Mononuclear cell (primary cell): ENCODE data around the gene RUNX3. TPM values are rescaled to one million over a fixed set of nuclear protein-coding genes. Genes with fewer than 3 reads are reported as not detected.
A peak's percentile ranks its signal among the peaks of the same experiment; 100 is the strongest.

Experiments used
- H3K27me3 ChIP-seq: 2 replicates; pipeline ENCODE4 v1.6.0; 2011; ENCODE audit warnings: low read length, control low read depth; ENCODE audit not compliant: insufficient read depth
- H3K4me1 ChIP-seq: 2 replicates; pipeline ENCODE4 v1.5.1; 2011; ENCODE audit warnings: mild to moderate bottlenecking, low read length, control low read depth; ENCODE audit not compliant: insufficient read depth
- H3K4me3 ChIP-seq: 2 replicates; pipeline ENCODE4 v1.5.1; 2011; ENCODE audit warnings: mild to moderate bottlenecking, low read length, moderate library complexity
- H3K9me3 ChIP-seq: 2 replicates; pipeline ENCODE4 v1.5.1; 2011; ENCODE audit warnings: low read depth, mild to moderate bottlenecking, control low read depth, low read length
- total RNA-seq: library from RNA; depleted of rRNA; stranded (reverse); fragments of >200 nt; gene quantifications from one replicate; pipeline ENCODE4 v1.2.3, GENCODE V29; 2012

The RUNX3 gene
- total RNA-seq, 1 donor: 76.4 TPM

DNA sequence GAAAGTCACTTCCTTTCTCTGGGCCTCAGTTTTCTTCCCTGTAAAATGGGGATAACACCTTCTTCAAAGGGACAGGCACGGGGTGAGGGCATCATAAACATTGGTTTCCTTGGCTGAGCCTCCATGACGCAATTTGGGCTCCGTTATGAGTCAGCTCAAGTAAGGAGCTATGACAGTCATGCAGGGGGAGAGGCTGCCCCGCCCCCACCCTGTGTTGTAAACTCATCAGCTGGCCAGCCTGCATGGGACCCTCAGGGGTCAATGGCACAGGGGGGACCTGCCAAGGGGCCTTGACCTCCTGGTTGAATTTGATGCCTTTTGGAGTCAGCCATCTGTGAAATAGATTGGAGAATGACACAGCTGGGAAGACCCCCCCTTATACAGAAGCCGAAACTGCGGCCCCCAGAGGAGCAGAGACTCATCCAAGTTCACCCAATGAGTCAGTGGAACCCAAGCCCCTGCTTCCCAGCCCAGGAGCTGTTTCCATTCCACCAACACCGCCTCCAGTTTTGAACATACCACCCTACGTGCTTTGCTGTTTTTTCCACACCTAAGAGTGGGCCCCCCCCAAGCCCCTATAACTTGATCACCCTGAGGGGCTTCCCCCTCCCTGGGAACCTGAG, 36.8 kb upstream of the RUNX3 start:
- peaks cover 45% of the 10 kb centered on the region for H3K4me1 ChIP-seq
- H3K27me3 ChIP-seq: no peaks in the 10 kb centered on the region
- no peak overlapping the region for H3K4me3 ChIP-seq
- no peaks in the 10 kb centered on the region for H3K9me3 ChIP-seq

DNA sequence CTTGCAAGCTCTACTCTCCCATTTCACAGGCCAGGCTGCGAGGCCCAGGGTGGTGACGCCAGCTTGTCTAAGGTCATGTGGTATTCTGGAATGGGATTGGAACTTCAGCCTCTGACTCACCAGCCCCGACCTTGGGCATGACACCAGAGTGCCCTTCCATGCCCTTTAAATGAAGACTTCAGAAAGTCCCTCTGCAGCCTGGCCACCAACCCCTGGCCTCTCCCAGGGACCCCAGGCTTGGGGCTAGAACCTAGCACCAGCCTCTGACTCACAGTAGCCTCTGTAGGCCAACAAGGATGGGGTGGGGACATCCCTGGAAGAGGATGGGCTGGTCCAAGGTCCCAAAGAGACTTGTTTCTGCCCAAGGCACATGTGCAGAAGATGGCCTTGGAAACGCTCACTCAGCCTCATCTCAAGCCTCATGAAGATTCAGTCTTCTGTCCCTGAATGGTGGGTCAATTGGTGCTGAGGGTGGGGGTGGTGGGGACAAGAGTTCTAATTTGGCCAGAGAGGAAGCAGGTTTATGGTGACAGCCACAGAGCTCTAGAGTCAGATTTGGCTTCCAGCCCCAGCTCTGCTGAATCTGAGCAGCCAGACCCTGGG, 36.1 kb upstream of the RUNX3 start:
- H3K4me1 ChIP-seq: peaks cover 39% of the 10 kb centered on the region

DNA sequence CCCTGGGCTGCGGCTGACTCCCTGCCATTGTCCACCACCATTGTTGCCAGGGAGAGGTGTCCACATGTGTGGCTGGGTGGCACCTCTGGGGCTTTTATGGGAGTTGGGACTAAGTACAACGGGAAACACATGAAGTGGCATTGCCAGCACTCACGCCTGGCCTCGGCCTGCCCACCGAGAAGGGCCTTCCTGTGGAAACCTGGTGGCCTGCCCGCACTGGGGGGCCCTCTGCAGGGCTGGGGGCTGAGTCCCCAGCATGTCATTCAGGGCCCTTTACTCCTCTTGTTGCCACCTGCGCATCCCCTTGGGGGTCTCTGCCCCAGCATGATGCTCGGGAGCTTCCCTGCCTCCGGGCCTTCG, 35.5 kb upstream of the RUNX3 start:
- Histone ChIP-seq H3K4me1 (peaks cover 38% of the 10 kb centered on the region), H3K4me3 (no peak overlapping the region), H3K9me3 (no peaks in the 10 kb centered on the region), H3K27me3 (no peaks in the 10 kb centered on the region)

More for the DNA sequence above, 36.1 kb upstream of the RUNX3 start:
- no peaks in the 10 kb centered on the region for H3K27me3 ChIP-seq
- no peaks in the 10 kb centered on the region for H3K9me3 ChIP-seq
- H3K4me3 ChIP-seq: no peak overlapping the region

DNA sequence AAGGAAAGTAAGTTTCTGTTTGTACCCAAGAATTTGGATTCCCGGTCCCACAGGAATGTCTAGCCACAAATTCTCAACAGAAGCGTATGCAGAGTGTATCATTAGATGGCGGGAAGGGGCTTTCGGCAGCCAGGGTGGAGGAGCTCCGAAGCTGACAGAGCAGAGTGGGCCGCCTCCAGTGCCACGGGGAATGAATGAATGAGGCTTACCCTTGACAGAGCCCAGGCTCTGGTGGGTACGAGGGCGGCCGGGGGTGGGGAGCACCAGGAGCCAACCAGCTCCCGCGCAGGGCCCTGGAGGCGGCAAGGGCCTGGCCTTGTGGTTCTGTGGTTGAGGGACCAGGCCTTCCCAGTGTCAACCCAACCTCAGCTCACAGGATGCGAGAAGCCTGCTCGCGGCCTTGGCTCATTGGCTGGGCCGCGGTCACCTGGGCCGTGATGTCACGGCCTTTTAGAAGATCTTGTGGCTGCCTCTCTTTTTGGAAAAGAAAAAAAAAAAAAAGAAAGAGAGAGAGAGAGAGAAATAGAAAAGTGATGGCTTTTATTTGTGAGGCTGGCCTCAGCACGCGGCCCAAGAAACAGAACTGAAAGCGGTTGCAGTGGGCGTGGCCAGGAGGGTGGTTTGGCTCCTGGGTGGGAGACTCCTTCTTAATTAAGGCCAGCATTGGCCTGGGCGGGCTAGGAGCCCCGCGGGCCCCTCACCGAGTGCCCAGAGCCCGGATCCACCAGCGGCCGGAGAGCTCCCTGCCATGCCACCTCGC, 34.9 kb upstream of the RUNX3 start:
- H3K27me3 ChIP-seq: no peaks in the 10 kb centered on the region
- H3K4me1 ChIP-seq: peaks cover 38% of the 10 kb centered on the region
- no peaks in the 10 kb centered on the region for H3K9me3 ChIP-seq
- peak overlapping the region; percentile 27 for H3K4me3 ChIP-seq

DNA sequence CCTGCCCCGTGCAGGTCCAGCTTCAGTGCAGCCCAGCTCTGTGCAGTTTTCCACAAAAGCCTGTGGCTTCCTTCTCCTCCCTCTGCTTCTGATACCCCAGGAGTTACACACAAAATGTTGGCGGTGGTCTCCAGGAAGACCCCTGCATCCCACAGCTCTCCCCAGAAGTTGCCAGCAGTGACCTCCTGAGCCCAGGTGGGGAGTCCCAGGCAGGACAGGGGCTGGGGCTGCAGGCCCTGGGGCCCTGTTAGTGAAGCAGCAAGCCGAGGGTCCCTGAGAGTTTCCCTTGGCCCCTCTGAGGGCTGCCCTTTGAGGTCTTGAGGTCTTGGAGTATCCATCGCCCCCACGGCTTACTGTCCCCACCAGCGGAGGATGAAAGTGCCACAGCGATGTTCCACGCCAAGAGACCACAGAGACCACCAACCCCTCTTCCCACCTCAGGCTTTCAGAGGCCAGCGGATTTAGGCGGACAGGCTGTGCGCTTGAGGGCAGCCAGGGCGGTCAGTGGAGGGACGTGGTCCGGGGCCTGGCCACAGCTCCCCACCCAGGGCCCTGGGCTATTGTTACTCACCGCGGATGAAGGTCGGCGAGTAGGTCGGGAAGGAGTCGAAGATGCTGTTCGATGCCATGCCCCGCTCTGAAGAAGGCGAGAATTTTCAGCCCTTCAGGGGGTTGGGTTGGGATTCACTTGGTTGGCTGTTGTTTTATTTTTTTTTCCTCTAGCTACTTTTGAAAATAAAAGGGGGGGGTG, 34.0 kb upstream of the RUNX3 start:
- Histone ChIP-seq H3K9me3 (no peaks in the 10 kb centered on the region), H3K4me3 (peak overlapping the region; percentile 27), H3K27me3 (no peaks in the 10 kb centered on the region), H3K4me1 (peaks cover 38% of the 10 kb centered on the region)

DNA sequence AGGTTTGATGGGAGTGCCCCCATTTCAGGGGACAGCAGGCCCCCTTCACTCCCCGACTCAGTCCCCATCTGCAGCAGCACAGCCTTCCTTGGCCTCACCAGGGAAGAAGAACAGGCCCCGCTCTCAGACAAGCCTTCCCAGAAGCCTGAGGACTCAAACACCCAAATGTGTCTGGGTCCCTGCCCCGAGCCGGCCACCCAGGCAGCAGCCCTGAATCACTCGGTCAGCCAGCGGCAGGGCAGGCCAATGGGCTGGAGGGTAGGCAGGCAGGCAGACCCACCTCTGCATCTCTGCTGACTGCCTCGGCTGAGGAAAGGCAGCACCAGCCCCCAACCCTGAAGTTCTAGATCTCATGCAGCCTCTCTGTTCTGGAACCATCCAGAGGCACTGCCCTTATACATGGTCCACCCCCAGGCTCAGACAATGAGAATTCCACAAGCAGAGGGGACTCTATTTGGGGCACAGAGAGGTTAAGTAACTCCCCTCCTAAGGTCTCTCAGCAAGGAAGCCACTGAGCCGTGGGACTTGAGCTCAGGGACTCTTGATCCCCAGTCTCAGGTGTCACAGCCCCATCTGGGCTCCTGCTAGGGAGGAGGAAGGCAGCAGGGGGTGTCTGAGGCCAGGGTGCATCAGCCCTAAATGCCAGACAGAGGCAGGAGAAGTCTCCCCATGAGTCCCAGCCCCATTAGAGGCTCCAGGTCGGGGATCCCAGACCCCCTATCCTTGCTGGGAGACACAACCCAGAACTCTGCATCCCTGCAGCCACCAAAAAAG, 33.2 kb upstream of the RUNX3 start:
- H3K4me1 ChIP-seq: peaks cover 43% of the 10 kb centered on the region
- H3K27me3 ChIP-seq: no peaks in the 10 kb centered on the region
- no peaks in the 10 kb centered on the region for H3K9me3 ChIP-seq
- peak overlapping the region; percentile 27 for H3K4me3 ChIP-seq

DNA sequence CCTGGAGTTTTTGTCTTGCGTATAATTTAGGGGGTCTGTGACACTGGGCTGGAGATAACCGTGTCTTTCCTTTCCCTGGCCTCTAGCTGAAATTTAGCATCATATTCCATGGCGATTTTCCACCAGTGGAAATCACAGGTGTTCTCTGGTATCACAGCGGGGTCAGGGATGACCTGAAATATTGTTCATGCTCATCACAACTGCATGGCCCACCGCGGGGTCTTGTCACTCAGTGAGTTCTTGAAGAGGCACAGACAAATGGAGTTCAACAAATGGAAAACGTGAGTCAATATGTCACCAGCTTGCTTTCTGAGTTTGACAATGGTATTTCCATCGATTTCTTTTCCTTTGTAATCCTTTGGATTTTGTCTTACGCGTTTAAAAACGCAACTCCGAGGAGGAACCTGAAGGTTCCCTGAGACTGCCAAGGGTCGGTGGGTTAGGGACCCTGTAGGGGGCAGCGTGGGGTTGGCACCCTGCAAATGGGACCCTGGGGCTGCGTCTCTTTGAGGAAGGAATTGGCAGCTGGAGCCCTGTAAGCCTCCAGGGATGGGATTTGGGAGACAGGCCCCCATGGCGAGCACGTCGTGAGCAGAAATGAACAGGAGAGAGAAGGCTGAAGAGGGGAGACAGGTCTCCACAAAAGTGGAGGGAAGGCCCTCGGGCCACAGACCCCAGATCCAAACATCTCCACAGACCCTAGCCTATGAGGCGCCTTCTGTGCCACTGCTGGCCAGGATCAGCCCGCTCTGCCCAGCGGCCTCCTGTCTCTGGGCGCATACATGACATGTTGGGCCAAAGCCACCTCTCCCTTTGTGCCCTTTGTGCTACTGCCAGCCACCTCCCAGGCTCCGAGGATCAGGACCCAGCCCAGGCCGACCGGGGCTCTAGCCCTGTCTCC, 32.1 kb upstream of the RUNX3 start:
- no peaks in the 10 kb centered on the region for H3K27me3 ChIP-seq
- H3K9me3 ChIP-seq: no peaks in the 10 kb centered on the region
- H3K4me3 ChIP-seq: no peak overlapping the region
- peaks cover 53% of the 10 kb centered on the region for H3K4me1 ChIP-seq

DNA sequence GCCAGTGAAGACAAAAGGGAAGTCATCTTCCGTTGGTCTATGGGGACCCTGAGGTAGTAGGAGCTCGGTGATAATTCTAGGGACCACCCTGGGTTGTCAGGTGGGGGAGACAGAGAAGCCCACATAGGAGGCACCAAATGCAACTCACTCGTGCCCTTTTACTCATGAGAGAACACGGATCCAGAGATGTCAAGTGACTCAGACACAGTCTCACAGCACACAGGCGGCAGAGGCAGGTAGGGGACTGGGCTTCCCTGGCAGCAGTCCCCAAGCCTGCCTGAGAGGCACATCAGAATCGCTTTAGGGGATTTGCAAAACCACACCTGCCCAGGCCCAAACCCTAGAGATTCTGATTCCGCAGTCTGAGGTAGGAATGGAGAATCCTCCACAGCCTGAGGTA, 31.3 kb upstream of the RUNX3 start:
- no peak overlapping the region for H3K4me3 ChIP-seq
- H3K4me1 ChIP-seq: peaks cover 53% of the 10 kb centered on the region

DNA sequence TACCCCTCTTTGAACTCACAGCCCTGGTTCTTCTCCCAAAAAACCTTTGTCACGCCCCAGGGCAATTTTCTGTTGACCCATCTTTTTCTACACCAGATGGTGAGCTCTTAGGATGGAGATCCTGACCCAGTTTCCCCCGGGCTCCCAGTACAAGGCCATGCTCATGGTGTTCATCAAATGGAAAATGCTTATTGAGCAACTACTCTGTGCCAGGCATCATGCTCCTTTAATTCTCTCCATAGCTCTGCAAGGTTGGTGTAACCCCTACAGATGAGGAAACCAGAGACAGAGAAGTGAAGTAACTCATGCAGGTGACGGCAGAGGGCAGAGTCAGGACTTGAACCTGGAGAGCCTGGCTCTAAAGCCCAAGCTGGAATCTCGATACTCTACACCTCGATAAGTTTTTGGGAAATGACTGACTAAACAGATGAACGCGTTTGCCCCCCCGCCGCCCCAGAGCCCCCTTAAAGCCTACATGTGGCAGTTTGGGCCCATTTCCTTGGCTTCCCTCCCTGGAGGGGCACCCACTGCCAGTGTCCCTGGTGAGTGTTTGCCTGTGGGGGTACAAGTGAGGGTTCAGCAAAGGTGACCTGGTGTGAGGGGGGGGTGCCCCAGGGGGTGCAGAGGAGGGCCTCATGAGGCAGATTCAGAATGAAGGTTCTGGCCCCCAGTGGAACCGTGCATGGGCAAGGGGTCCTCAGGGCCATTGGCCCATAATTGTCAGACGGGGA, 30.2 kb upstream of the RUNX3 start:
- peaks cover 53% of the 10 kb centered on the region for H3K4me1 ChIP-seq
- no peaks in the 10 kb centered on the region for H3K27me3 ChIP-seq
- H3K4me3 ChIP-seq: no peak overlapping the region
- no peaks in the 10 kb centered on the region for H3K9me3 ChIP-seq

More for the DNA sequence above, 31.3 kb upstream of the RUNX3 start:
- no peaks in the 10 kb centered on the region for H3K9me3 ChIP-seq
- H3K27me3 ChIP-seq: no peaks in the 10 kb centered on the region

DNA sequence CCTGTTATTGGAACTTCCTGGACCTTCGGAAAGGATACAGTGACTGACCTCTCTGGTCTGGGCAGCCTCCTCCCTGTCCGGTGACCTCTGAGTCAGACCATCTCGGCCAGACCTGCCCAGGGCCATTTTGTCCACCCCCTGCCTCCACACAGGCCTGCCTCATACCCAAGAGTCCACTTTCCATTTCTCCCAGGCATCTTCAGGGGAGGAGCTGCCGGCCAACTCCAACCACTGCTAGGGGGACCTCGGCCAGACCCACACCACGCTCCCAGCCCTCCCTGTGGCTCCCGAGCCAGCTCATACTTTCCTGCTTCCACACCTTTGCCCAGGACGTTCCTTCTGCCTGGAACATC, 29.5 kb upstream of the RUNX3 start:
- no peak overlapping the region for H3K4me3 ChIP-seq
- H3K27me3 ChIP-seq: no peaks in the 10 kb centered on the region
- peaks cover 53% of the 10 kb centered on the region for H3K4me1 ChIP-seq
- no peaks in the 10 kb centered on the region for H3K9me3 ChIP-seq

DNA sequence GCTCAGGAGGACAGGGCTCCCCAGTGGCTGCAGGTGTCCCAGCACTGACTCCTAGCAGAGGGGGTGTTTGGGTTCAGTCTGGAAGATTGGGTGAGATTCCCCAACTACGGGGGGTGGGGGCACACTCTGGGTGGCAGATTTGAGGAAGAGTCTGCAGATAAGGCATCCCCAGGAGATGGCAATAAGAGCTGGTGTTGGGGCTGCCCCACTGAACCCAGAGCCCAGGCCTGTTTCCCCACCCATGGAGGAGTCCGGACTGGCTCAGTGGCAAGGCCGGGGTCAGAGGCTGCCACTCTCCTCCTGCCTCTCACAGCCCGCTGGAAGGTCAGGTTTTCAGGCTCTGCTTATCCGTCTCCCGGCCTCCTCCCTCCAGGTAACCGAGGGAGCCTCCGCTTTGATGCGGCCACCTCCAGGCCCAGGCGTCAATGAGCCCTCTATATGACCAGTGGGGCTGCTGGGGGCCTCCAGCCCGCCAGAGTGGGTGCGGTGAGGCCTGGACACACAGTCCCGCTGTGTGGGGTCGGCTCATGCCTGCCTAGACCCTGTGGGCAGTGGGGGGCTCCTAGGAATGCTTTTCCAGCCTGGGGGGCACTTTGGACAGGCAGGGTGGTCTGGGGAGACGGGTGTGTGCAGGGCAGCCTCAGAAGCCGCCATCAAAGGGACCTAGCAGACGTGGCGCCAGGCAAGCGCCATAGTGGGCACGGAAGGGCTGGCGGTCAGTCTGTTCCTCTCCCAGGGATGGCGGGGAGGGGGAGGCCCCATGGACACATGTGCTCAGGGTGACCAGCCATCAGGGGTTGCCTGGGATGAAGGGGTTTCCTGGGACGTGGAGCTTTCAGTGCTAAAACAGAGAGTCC, 28.9 kb upstream of the RUNX3 start:
- no peaks in the 10 kb centered on the region for H3K9me3 ChIP-seq
- H3K4me1 ChIP-seq: peaks cover 53% of the 10 kb centered on the region
- no peaks in the 10 kb centered on the region for H3K27me3 ChIP-seq
- H3K4me3 ChIP-seq: no peak overlapping the region

DNA sequence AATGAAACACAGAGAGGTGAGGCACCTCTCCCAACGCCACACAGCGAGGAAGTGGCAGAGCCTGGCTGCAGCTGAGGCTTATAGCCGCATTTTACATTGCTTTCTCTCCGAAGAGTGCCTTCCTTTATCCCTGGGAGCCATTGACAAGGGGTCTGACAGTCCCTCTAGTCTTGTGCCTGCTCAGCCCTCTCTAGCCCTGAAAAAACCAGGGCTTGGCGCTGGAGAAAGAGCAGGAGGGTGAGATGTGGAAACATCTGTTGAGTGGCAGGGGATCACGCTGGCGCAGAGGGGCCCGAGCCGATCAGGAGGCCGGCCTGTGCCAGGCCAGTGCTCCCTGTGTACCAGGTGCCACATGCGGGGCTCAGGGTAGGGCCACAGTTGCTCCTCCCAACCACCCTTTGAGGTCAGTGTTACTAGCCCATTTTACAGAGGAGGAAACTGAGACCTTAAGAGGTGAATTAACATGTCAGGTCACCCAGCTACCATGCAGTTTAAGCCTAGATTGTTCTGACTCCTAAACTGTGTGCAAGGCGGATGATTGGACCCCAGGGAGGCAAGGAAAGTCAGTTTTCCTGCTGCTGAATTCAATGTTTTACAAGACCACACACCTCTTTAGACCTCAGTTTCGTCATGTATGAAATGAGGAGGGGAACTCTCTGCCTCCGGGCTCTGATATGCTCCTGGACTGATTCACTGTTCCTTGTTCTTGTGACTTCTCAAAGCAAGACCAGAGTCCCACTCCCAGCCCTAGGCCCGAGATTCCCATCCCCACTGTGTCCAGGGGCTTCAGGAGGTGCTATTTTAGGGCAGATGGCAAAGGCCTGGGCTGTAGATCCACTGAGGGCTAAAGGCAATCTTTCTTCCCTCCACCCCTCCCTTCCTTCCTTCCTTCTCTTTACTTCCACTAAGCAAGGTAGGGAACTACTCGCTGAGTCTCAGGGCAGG, 28.0 kb upstream of the RUNX3 start:
- H3K9me3 ChIP-seq: no peaks in the 10 kb centered on the region
- no peaks in the 10 kb centered on the region for H3K27me3 ChIP-seq
- H3K4me3 ChIP-seq: no peak overlapping the region
- peaks cover 57% of the 10 kb centered on the region for H3K4me1 ChIP-seq
